ENCODE data around the gene CFAP47. TPM values are rescaled to one million over a fixed set of nuclear protein-coding genes. Genes with fewer than 3 reads are reported as not detected.
"Not testable (repeated sequence)": the region's sequence is repeated elsewhere in the genome, so short reads cannot be mapped to it uniquely, and the experiment has no call there.

Gene CFAP47
- total RNA-seq, 1 donor from 2014 or later: not detected

DNA sequence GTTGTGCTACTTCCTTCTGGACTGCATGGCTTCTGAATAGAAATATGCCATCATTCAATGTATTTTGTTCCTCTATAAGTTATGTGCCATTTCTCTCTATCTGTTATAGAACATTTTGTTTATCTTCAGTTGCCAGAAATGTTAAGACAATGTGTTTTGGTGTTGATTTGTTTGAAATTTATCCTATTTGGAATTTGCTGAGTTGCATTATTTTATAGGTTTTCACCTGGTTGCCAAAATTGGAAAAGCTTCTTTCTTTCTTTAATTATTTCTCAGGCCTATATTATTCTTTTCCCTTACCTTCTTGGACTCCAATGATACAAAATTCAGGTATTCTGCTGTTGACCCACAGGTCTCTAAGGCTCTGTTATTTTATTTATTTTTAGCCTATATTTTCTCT is 33.4 kb upstream of the CFAP47 start:
- Histone ChIP-seq H3K36me3 (ENCODE audit: insufficient read depth, low read length) (no peaks in the 10 kb centered on the region), H2AFZ (ENCODE audit: low read depth, low read length) (no peak overlapping the region), H3K79me2 (ENCODE audit: insufficient read depth, low read length) (no peaks in the 10 kb centered on the region), H3K27me3 (ENCODE audit: insufficient read depth, low read length) (no peaks in the 10 kb centered on the region), H3K4me3 (ENCODE audit: insufficient read depth, low read depth, low read length) (no peak overlapping the region), H3K9me3 (ENCODE audit: insufficient read depth, low read depth, low read length) (no peaks in the 10 kb centered on the region), H3K4me1 (ENCODE audit: insufficient read depth, low read length) (no peaks in the 10 kb centered on the region), H3K9ac (ENCODE audit: low read length) (no peak overlapping the region), H3K27ac (ENCODE audit: low read depth, low read length) (no peak overlapping the region), H4K20me1 (ENCODE audit: insufficient read depth, low read length) (no peaks in the 10 kb centered on the region), H3K4me2 (ENCODE audit: low read length) (no peak overlapping the region)
- Mint-ChIP-seq H3K27me3 (ENCODE audit: low read depth, unreplicated experiment) (no peaks in the 10 kb centered on the region), H3K36me3 (ENCODE audit: low read depth, unreplicated experiment) (no peaks in the 10 kb centered on the region), H3K9me3 (ENCODE audit: unreplicated experiment) (no peaks in the 10 kb centered on the region), H3K4me1 (ENCODE audit: low read depth, unreplicated experiment) (no peaks in the 10 kb centered on the region), H3K27ac (ENCODE audit: unreplicated experiment) (no peak overlapping the region), H3K4me3 (ENCODE audit: unreplicated experiment) (no peak overlapping the region)
- DNase-seq (ENCODE audit: low read depth): no peak
- peak; percentile 88 for FAIRE-seq
- TF ChIP-seq, protein P1, sequence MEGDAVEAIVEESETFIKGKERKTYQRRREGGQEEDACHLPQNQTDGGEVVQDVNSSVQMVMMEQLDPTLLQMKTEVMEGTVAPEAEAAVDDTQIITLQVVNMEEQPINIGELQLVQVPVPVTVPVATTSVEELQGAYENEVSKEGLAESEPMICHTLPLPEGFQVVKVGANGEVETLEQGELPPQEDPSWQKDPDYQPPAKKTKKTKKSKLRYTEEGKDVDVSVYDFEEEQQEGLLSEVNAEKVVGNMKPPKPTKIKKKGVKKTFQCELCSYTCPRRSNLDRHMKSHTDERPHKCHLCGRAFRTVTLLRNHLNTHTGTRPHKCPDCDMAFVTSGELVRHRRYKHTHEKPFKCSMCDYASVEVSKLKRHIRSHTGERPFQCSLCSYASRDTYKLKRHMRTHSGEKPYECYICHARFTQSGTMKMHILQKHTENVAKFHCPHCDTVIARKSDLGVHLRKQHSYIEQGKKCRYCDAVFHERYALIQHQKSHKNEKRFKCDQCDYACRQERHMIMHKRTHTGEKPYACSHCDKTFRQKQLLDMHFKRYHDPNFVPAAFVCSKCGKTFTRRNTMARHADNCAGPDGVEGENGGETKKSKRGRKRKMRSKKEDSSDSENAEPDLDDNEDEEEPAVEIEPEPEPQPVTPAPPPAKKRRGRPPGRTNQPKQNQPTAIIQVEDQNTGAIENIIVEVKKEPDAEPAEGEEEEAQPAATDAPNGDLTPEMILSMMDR (IDR thresholded peaks at IDR 0.05; ENCODE audit: insufficient read depth, low read depth, low read length): no peak

DNA sequence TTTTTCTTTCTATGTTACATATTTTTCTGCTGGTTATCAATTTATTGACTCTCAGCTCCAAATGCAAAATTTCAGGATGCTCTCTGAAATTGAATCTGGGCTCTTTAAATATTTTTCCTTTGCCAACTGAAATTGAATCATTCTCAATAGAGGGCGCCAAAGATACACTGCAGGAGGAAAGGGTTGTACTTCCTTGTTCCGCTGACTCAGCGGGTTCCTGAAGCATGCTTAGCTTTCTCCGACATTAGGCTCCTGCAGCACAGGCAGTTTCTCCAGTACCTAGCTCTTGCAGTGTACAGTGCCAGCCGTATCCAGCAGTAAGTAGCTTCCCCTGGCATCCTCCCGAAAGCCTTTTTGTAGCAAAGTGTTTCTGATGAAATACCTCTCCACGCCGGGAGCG is 28.8 kb upstream of the CFAP47 start:
- Mint-ChIP-seq H3K4me1 (ENCODE audit: low read depth, unreplicated experiment) (no peaks in the 10 kb centered on the region), H3K9me3 (ENCODE audit: unreplicated experiment) (no peaks in the 10 kb centered on the region), H3K27ac (ENCODE audit: unreplicated experiment) (no peak overlapping the region), H3K27me3 (ENCODE audit: low read depth, unreplicated experiment) (no peaks in the 10 kb centered on the region), H3K4me3 (ENCODE audit: unreplicated experiment) (no peak overlapping the region), H3K36me3 (ENCODE audit: low read depth, unreplicated experiment) (no peaks in the 10 kb centered on the region)
- DNase-seq (ENCODE audit: low read depth): no peak
- no peak overlapping the region for H3K4me3 ChIP-seq (ENCODE audit: insufficient read depth, low read depth, low read length)
- H4K20me1 ChIP-seq (ENCODE audit: insufficient read depth, low read length): no peaks in the 10 kb centered on the region
- H3K4me1 ChIP-seq (ENCODE audit: insufficient read depth, low read length): no peaks in the 10 kb centered on the region
- peak; percentile 26 for FAIRE-seq
- no peak overlapping the region for H3K9ac ChIP-seq (ENCODE audit: low read length)
- no peaks in the 10 kb centered on the region for H3K36me3 ChIP-seq (ENCODE audit: insufficient read depth, low read length)
- no peak overlapping the region for H2AFZ ChIP-seq (ENCODE audit: low read depth, low read length)
- TF ChIP-seq, protein P1 (IDR thresholded peaks at IDR 0.05; ENCODE audit: insufficient read depth, low read depth, low read length): peak; percentile 36
- TF ChIP-seq EZH2 (IDR thresholded peaks at IDR 0.05; ENCODE audit: insufficient read depth, low read length): no peak
- no peaks in the 10 kb centered on the region for H3K9me3 ChIP-seq (ENCODE audit: insufficient read depth, low read depth, low read length)
- H3K79me2 ChIP-seq (ENCODE audit: insufficient read depth, low read length): no peaks in the 10 kb centered on the region
- H3K4me2 ChIP-seq (ENCODE audit: low read length): no peak overlapping the region
- H3K27me3 ChIP-seq (ENCODE audit: insufficient read depth, low read length): no peaks in the 10 kb centered on the region
- H3K27ac ChIP-seq (ENCODE audit: low read depth, low read length): no peak overlapping the region

DNA sequence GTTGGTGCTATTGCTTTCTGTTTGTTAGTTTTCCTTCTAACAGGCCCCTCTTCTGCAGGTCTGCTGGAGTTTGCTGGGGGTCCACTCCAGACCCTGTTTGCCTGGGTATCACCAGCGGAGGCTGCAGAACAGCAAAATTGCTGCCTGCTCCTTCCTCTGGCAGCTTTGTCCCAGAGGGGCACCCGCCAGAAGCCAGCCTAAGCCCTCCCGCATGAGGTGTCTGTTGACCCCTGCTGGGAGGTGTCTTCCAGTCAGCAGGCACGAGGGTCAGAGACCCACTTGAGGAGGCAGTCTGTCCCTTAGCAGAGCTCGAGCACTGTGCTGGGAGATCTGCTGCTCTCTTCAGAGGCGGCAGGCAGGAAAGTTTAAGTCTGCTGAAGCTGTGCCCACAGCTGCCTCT is 67.3 kb downstream of the CFAP47 start:
- not testable (repeated sequence) for DNase-seq (ENCODE audit: low read depth); H3K27me3 ChIP-seq (ENCODE audit: insufficient read depth, low read length); H3K9me3 Mint-ChIP-seq (ENCODE audit: unreplicated experiment); H3K9me3 ChIP-seq (ENCODE audit: insufficient read depth, low read depth, low read length); H3K36me3 Mint-ChIP-seq (ENCODE audit: low read depth, unreplicated experiment); H3K4me2 ChIP-seq (ENCODE audit: low read length); H3K79me2 ChIP-seq (ENCODE audit: insufficient read depth, low read length); H3K27ac Mint-ChIP-seq (ENCODE audit: unreplicated experiment); H2AFZ ChIP-seq (ENCODE audit: low read depth, low read length); H3K9ac ChIP-seq (ENCODE audit: low read length); H3K36me3 ChIP-seq (ENCODE audit: insufficient read depth, low read length); FAIRE-seq; H3K4me1 ChIP-seq (ENCODE audit: insufficient read depth, low read length); H4K20me1 ChIP-seq (ENCODE audit: insufficient read depth, low read length); H3K4me3 Mint-ChIP-seq (ENCODE audit: unreplicated experiment); H3K27ac ChIP-seq (ENCODE audit: low read depth, low read length); H3K4me3 ChIP-seq (ENCODE audit: insufficient read depth, low read depth, low read length); H3K27me3 Mint-ChIP-seq (ENCODE audit: low read depth, unreplicated experiment); H3K4me1 Mint-ChIP-seq (ENCODE audit: low read depth, unreplicated experiment)

Data from astrocyte (in vitro differentiated cells and primary cell).